ENCODE results near the gene ZNF678.
"Not testable (repeated sequence)": the region's sequence is repeated elsewhere in the genome, so short reads cannot be mapped to it uniquely, and the experiment has no call there.

ZNF678 gene

GRCh38 chr1:227548119-227548397 is 15.3 kb upstream of the ZNF678 start:
- Histone ChIP-seq H3K18ac (ENCODE audit: low read length) (no peak overlapping the region), H3K4me3 (ENCODE audit: low read length) (no peak overlapping the region), H3K4ac (ENCODE audit: low read depth, low read length) (no peak overlapping the region), H3K23ac (ENCODE audit: low read length) (no peak overlapping the region), H2BK15ac (replicated peaks; ENCODE audit: low read depth) (no peak overlapping the region), H3K79me2 (ENCODE audit: control insufficient read depth, insufficient read depth, low read length) (no peaks in the 10 kb centered on the region), H3K56ac (ENCODE audit: low read length) (no peak overlapping the region), H3K4me2 (ENCODE audit: low read length) (no peak overlapping the region), H3K36me3 (ENCODE audit: control insufficient read depth, insufficient read depth, low read length) (no peaks in the 10 kb centered on the region), H3K27ac (ENCODE audit: low read depth, low read length) (no peak overlapping the region), H2BK5ac (ENCODE audit: low read length) (no peak overlapping the region), H2AK5ac (ENCODE audit: low read length) (no peak overlapping the region), H3K9ac (ENCODE audit: low read length) (no peak overlapping the region), H3K79me1 (ENCODE audit: low read length) (no peaks in the 10 kb centered on the region), H4K5ac (ENCODE audit: low read length) (no peak overlapping the region), H3K27me3 (ENCODE audit: insufficient read depth, low read length, poor library complexity) (no peaks in the 10 kb centered on the region), H2BK120ac (ENCODE audit: low read depth, low read length) (no peak overlapping the region), H4K8ac (ENCODE audit: low read depth, low read length) (no peak overlapping the region), H3K4me1 (ENCODE audit: control insufficient read depth, low read depth, low read length) (no peaks in the 10 kb centered on the region)
- no peak for DNase-seq

GRCh38 chr1:227548448-227548847 is 14.9 kb upstream of the ZNF678 start:
- Histone ChIP-seq H3K23ac (ENCODE audit: low read length) (no peak overlapping the region), H4K8ac (ENCODE audit: low read depth, low read length) (no peak overlapping the region), H2BK120ac (ENCODE audit: low read depth, low read length) (no peak overlapping the region), H3K4me1 (ENCODE audit: control insufficient read depth, low read depth, low read length) (no peaks in the 10 kb centered on the region), H3K27ac (ENCODE audit: low read depth, low read length) (no peak overlapping the region), H3K56ac (ENCODE audit: low read length) (no peak overlapping the region), H2BK5ac (ENCODE audit: low read length) (no peak overlapping the region), H3K9ac (ENCODE audit: low read length) (no peak overlapping the region), H3K4ac (ENCODE audit: low read depth, low read length) (no peak overlapping the region), H3K18ac (ENCODE audit: low read length) (no peak overlapping the region), H3K79me1 (ENCODE audit: low read length) (no peaks in the 10 kb centered on the region), H3K27me3 (ENCODE audit: insufficient read depth, low read length, poor library complexity) (no peaks in the 10 kb centered on the region), H3K4me2 (ENCODE audit: low read length) (no peak overlapping the region), H4K5ac (ENCODE audit: low read length) (no peak overlapping the region), H3K79me2 (ENCODE audit: control insufficient read depth, insufficient read depth, low read length) (no peaks in the 10 kb centered on the region), H3K4me3 (ENCODE audit: low read length) (no peak overlapping the region), H2AK5ac (ENCODE audit: low read length) (no peak overlapping the region), H2BK15ac (replicated peaks; ENCODE audit: low read depth) (no peak overlapping the region), H3K36me3 (ENCODE audit: control insufficient read depth, insufficient read depth, low read length) (no peaks in the 10 kb centered on the region)
- no peak for DNase-seq
- no CpG with 5 or more reads among the region's 3 CpGs for WGBS (ENCODE audit: extremely low coverage, insufficient coverage, low lambda C conversion rate)

GRCh38 chr1:227549892-227550291 is 13.5 kb upstream of the ZNF678 start:
- no peak overlapping the region for H3K4me2 ChIP-seq (ENCODE audit: low read length)
- H3K4ac ChIP-seq (ENCODE audit: low read depth, low read length), result no peak overlapping the region
- no peak overlapping the region for H3K9ac ChIP-seq (ENCODE audit: low read length)
- H3K79me1 ChIP-seq (ENCODE audit: low read length), result no peaks in the 10 kb centered on the region
- no peaks in the 10 kb centered on the region for H3K79me2 ChIP-seq (ENCODE audit: control insufficient read depth, insufficient read depth, low read length)
- no peaks in the 10 kb centered on the region for H3K36me3 ChIP-seq (ENCODE audit: control insufficient read depth, insufficient read depth, low read length)
- H2BK15ac ChIP-seq (replicated peaks; ENCODE audit: low read depth), result no peak overlapping the region
- H3K27me3 ChIP-seq (ENCODE audit: insufficient read depth, low read length, poor library complexity), result no peaks in the 10 kb centered on the region
- H2AK5ac ChIP-seq (ENCODE audit: low read length), result no peak overlapping the region
- no peak overlapping the region for H3K27ac ChIP-seq (ENCODE audit: low read depth, low read length)
- H3K18ac ChIP-seq (ENCODE audit: low read length), result no peak overlapping the region
- H4K5ac ChIP-seq (ENCODE audit: low read length), result no peak overlapping the region
- H2BK5ac ChIP-seq (ENCODE audit: low read length), result no peak overlapping the region
- H4K8ac ChIP-seq (ENCODE audit: low read depth, low read length), result no peak overlapping the region
- DNase-seq, result no peak
- H3K23ac ChIP-seq (ENCODE audit: low read length), result no peak overlapping the region
- no peak overlapping the region for H2BK120ac ChIP-seq (ENCODE audit: low read depth, low read length)
- H3K4me3 ChIP-seq (ENCODE audit: low read length), result no peak overlapping the region
- H3K4me1 ChIP-seq (ENCODE audit: control insufficient read depth, low read depth, low read length), result no peaks in the 10 kb centered on the region
- H3K56ac ChIP-seq (ENCODE audit: low read length), result no peak overlapping the region
- no CpG with 5 or more reads among the region's 2 CpGs for WGBS (ENCODE audit: extremely low coverage, insufficient coverage, low lambda C conversion rate)

GRCh38 chr1:227551881-227552280 is 11.5 kb upstream of the ZNF678 start:
- H3K27ac ChIP-seq (ENCODE audit: low read depth, low read length); H3K27me3 ChIP-seq (ENCODE audit: insufficient read depth, low read length, poor library complexity); H3K23ac ChIP-seq (ENCODE audit: low read length); H3K4me1 ChIP-seq (ENCODE audit: control insufficient read depth, low read depth, low read length); H3K18ac ChIP-seq (ENCODE audit: low read length); H4K5ac ChIP-seq (ENCODE audit: low read length); H3K4me2 ChIP-seq (ENCODE audit: low read length); H3K9ac ChIP-seq (ENCODE audit: low read length); H2BK5ac ChIP-seq (ENCODE audit: low read length); H3K4ac ChIP-seq (ENCODE audit: low read depth, low read length); H2BK120ac ChIP-seq (ENCODE audit: low read depth, low read length); H4K8ac ChIP-seq (ENCODE audit: low read depth, low read length); H3K79me2 ChIP-seq (ENCODE audit: control insufficient read depth, insufficient read depth, low read length); H3K56ac ChIP-seq (ENCODE audit: low read length); H3K4me3 ChIP-seq (ENCODE audit: low read length); H2AK5ac ChIP-seq (ENCODE audit: low read length); H3K79me1 ChIP-seq (ENCODE audit: low read length); DNase-seq; H3K36me3 ChIP-seq (ENCODE audit: control insufficient read depth, insufficient read depth, low read length); H2BK15ac ChIP-seq (replicated peaks; ENCODE audit: low read depth): not testable (repeated sequence)
- WGBS (ENCODE audit: extremely low coverage, insufficient coverage, low lambda C conversion rate), result no CpG with 5 or more reads among the region's 1 CpG

GRCh38 chr1:227556288-227556687 is 7.1 kb upstream of the ZNF678 start:
- H2BK120ac ChIP-seq (ENCODE audit: low read depth, low read length), result no peak overlapping the region

GRCh38 chr1:227557962-227558725 is 5.2 kb upstream of the ZNF678 start:
- H3K56ac ChIP-seq (ENCODE audit: low read length), result no peak overlapping the region
- no peaks in the 10 kb centered on the region for H3K4me1 ChIP-seq (ENCODE audit: control insufficient read depth, low read depth, low read length)
- no peak overlapping the region for H3K4ac ChIP-seq (ENCODE audit: low read depth, low read length)
- H3K9ac ChIP-seq (ENCODE audit: low read length), result no peak overlapping the region
- no peaks in the 10 kb centered on the region for H3K79me2 ChIP-seq (ENCODE audit: control insufficient read depth, insufficient read depth, low read length)
- H3K23ac ChIP-seq (ENCODE audit: low read length), result no peak overlapping the region
- H4K8ac ChIP-seq (ENCODE audit: low read depth, low read length), result no peak overlapping the region
- no peak overlapping the region for H4K5ac ChIP-seq (ENCODE audit: low read length)
- no peak overlapping the region for H3K4me3 ChIP-seq (ENCODE audit: low read length)
- no peak overlapping the region for H2AK5ac ChIP-seq (ENCODE audit: low read length)
- DNase-seq, result no peak
- H3K79me1 ChIP-seq (ENCODE audit: low read length), result no peaks in the 10 kb centered on the region
- no peak overlapping the region for H3K18ac ChIP-seq (ENCODE audit: low read length)
- H3K27me3 ChIP-seq (ENCODE audit: insufficient read depth, low read length, poor library complexity), result no peaks in the 10 kb centered on the region
- H2BK15ac ChIP-seq (replicated peaks; ENCODE audit: low read depth), result no peak overlapping the region
- H3K27ac ChIP-seq (ENCODE audit: low read depth, low read length), result no peak overlapping the region
- no peaks in the 10 kb centered on the region for H3K36me3 ChIP-seq (ENCODE audit: control insufficient read depth, insufficient read depth, low read length)
- H2BK5ac ChIP-seq (ENCODE audit: low read length), result no peak overlapping the region
- H3K4me2 ChIP-seq (ENCODE audit: low read length), result no peak overlapping the region
- no CpG with 5 or more reads among the region's 29 CpGs for WGBS (ENCODE audit: extremely low coverage, insufficient coverage, low lambda C conversion rate)
- H2BK120ac ChIP-seq (ENCODE audit: low read depth, low read length), result no peak overlapping the region

More at GRCh38 chr1:227556288-227556687, 7.1 kb upstream of the ZNF678 start:
- Histone ChIP-seq H2AK5ac (ENCODE audit: low read length) (no peak overlapping the region), H3K79me1 (ENCODE audit: low read length) (no peaks in the 10 kb centered on the region), H3K56ac (ENCODE audit: low read length) (no peak overlapping the region), H3K9ac (ENCODE audit: low read length) (no peak overlapping the region), H3K18ac (ENCODE audit: low read length) (no peak overlapping the region), H4K5ac (ENCODE audit: low read length) (no peak overlapping the region), H3K4me1 (ENCODE audit: control insufficient read depth, low read depth, low read length) (no peaks in the 10 kb centered on the region), H3K23ac (ENCODE audit: low read length) (no peak overlapping the region), H2BK5ac (ENCODE audit: low read length) (no peak overlapping the region), H2BK15ac (replicated peaks; ENCODE audit: low read depth) (no peak overlapping the region), H3K79me2 (ENCODE audit: control insufficient read depth, insufficient read depth, low read length) (no peaks in the 10 kb centered on the region), H3K4ac (ENCODE audit: low read depth, low read length) (no peak overlapping the region), H3K4me2 (ENCODE audit: low read length) (no peak overlapping the region), H3K27ac (ENCODE audit: low read depth, low read length) (no peak overlapping the region), H3K36me3 (ENCODE audit: control insufficient read depth, insufficient read depth, low read length) (no peaks in the 10 kb centered on the region), H4K8ac (ENCODE audit: low read depth, low read length) (no peak overlapping the region), H3K27me3 (ENCODE audit: insufficient read depth, low read length, poor library complexity) (no peaks in the 10 kb centered on the region), H3K4me3 (ENCODE audit: low read length) (no peak overlapping the region)
- no peak for DNase-seq
- no CpG with 5 or more reads among the region's 7 CpGs for WGBS (ENCODE audit: extremely low coverage, insufficient coverage, low lambda C conversion rate)
